Measurements from ENCODE around the gene CCDC7. TPM values are rescaled to one million over a fixed set of nuclear protein-coding genes. Genes with fewer than 3 reads are reported as not detected.

The CCDC7 gene
- total and polyA plus RNA-seq, 10 of the 15 experiments (the other 5 are each of a cell fraction or from before 2014, with no cell fraction given), result 1.8 to 5.6 (median 3.4) TPM

GRCh38 chr10:32516567-32517495 lies 70.9 kb downstream of the CCDC7 start:
- H3K4me3 ChIP-seq, result no peak overlapping the region
- no peak overlapping the region for H2AFZ ChIP-seq (ENCODE audit: control insufficient read depth, low read depth, low read length)
- H3K79me2 ChIP-seq (ENCODE audit: control insufficient read depth, insufficient read depth, low read length), result no peaks in the 10 kb centered on the region
- no peak for TF ChIP-seq IKZF2 (IDR thresholded peaks at IDR 0.05)
- TF ChIP-seq HDAC2 (IDR thresholded peaks at IDR 0.05), result no peak
- no peak for TF ChIP-seq E2F4 (IDR thresholded peaks at IDR 0.05; ENCODE audit: low read depth, low read length)
- no peak for TF ChIP-seq WRNIP1 (IDR thresholded peaks at IDR 0.05; ENCODE audit: borderline replicate concordance, low read depth, low read length)
- no peak for TF ChIP-seq BCL11A (IDR thresholded peaks at IDR 0.05; ENCODE audit: low read depth, low read length)
- no peak for TF ChIP-seq PAX5 (IDR thresholded peaks at IDR 0.05; ENCODE audit: borderline replicate concordance, low read depth, low read length)
- TF ChIP-seq CBX3 (IDR thresholded peaks at IDR 0.05; ENCODE audit: borderline replicate concordance, low read depth), result no peak
- TF ChIP-seq BRCA1 (IDR thresholded peaks at IDR 0.05; ENCODE audit: low read depth, low read length), result no peak
- no peak for TF ChIP-seq BCL3 (IDR thresholded peaks at IDR 0.05; ENCODE audit: borderline replicate concordance, insufficient read depth, low read depth, low read length, poor library complexity, severe bottlenecking)
- TF ChIP-seq DPF2 (IDR thresholded peaks at IDR 0.05), result no peak
- H3K4me2 ChIP-seq (ENCODE audit: control insufficient read depth, insufficient read depth), result no peak overlapping the region
- in situ Hi-C loops (cut with MboI), result no loop called here
- H3K27ac ChIP-seq (ENCODE audit: control insufficient read depth, insufficient read depth), result no peak overlapping the region
- ChIA-PET POLR2A (no interaction called here), RAD21 (ENCODE audit: unreplicated experiment) (no interaction called here), SMC1A (ENCODE audit: uncharacterized antibody, unreplicated experiment) (no interaction called here), CTCF (no interaction called here)
- intact Hi-C loops (cut with micrococcal nuclease; ENCODE audit: unreplicated experiment), result no loop called here
- no peaks in the 10 kb centered on the region; the same call in 2 of the 3 replicates for H3K9me3 ChIP-seq (replicated peaks; ENCODE audit: control insufficient read depth, insufficient read depth, low read length)
- H3K4me1 ChIP-seq (ENCODE audit: control insufficient read depth, insufficient read depth, low read length), result no peaks in the 10 kb centered on the region
- ATAC-seq, result no peak
- no peak for FAIRE-seq
- H3K36me3 ChIP-seq (ENCODE audit: control insufficient read depth in 2 of 2, insufficient read depth in 2 of 2, low read length in 1 of 2), result no peaks in the 10 kb centered on the region
- H3K27me3 ChIP-seq (replicated peaks in 1 of 2; ENCODE audit: control insufficient read depth in 2 of 2, insufficient read depth in 2 of 2, low read length in 1 of 2), result no peaks in the 10 kb centered on the region
- H4K20me1 ChIP-seq (ENCODE audit: control insufficient read depth, insufficient read depth), result no peaks in the 10 kb centered on the region
- DNase-seq (ENCODE audit: low read depth, low spot score), result no peak
- no TSS peak for BruUV-seq (replicated peaks)
- WGBS (ENCODE audit: insufficient coverage, insufficient replicate concordance, low lambda C conversion rate, missing lambda C conversion rate), result 85% methylated on average over 4 of the region's 4 CpGs
- H3K9ac ChIP-seq (ENCODE audit: control insufficient read depth, insufficient read depth, low read length), result no peak overlapping the region
